GM21786 (cell line): ENCODE measurements around the gene PIAS1.

Experiments used
- ATAC-seq: cut with Tn5 transposase; IDR thresholded peaks from one replicate; pipeline ENCODE4 v1.9.1; 2021; ENCODE audit not compliant: unreplicated experiment

Gene PIAS1

DNA sequence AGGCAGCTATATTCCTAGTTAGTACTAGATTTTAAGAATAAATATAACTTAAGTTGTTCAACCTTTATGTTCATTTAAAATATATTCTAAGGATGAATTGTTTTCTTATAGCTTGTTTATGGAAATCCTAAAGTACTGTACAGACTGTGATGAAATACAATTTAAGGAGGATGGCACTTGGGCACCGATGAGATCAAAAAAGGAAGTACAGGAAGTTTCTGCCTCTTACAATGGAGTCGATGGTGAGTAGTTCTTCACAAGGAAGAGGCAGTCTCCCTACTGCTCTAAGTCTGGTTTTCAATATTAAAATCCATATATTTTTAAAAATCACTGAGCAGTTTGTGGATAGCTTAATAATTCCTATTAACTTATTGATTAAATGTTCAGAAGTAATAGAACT, 121.4 kb downstream of the PIAS1 start:
- ATAC-seq: no peak

DNA sequence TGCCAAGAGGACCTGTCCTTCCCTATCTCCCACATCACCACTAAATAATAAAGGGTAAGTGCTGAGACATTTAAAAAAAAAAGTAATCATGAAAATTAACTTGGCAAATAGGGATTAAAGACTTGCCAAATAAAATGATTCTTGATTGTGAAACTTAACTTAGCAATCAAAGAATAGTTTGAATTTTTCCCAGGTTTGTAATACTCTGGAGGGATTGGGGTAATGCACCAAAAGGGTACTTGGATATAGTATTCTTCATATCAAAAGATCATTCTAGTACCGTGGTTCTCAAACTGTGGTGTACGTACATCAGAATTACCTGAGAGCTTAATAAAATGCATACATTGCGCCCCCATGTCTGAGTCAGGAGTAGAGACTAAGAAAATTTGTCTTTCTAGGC, 122.5 kb downstream of the PIAS1 start:
- no peak for ATAC-seq

- no peak for ATAC-seq
Observed at GRCh38 chr15:68177742-68178141, 123.6 kb downstream of the PIAS1 start.

GRCh38 chr15:68183616-68184315, 129.7 kb downstream of the PIAS1 start:
- ATAC-seq: no peak

DNA sequence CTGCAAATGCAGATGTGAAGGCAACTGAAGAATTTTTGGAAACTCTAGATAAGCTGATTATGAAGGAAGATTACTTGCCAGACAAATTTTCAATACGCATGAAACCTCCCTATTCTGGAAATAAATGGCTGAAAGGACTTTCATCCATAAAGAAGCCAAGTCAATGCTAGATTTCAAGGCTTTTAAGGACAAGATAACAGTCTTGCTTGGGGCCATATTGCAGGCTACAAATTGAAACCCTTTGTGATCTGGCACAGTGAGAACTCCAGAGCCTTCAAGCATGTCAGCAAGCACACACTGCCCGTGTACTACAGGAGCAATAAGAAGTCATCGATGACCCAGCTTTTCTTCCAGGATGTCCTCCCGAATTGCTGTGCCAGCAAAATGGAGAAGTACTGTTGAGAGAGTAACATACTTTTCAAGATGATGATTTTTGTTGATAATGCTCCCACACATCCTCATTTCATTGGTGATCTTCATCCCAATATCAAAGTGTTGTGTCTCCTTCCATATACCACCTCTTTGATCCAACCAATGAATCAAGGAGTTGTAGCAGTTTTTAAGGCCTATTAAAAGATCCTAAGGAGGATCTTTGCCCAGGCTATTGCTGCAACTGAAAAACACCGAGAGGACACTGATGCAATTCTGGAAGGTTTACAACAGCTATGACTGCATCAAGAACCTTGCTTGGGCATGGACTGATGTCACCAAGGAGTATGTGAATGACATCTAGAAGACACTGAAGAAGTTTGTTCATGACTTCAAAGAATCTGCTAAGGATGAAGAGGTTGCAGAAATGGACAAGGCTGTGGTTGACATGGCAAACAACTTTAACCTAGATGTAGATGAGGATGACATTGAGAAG, 130.7 kb downstream of the PIAS1 start:
- no peak for ATAC-seq

DNA sequence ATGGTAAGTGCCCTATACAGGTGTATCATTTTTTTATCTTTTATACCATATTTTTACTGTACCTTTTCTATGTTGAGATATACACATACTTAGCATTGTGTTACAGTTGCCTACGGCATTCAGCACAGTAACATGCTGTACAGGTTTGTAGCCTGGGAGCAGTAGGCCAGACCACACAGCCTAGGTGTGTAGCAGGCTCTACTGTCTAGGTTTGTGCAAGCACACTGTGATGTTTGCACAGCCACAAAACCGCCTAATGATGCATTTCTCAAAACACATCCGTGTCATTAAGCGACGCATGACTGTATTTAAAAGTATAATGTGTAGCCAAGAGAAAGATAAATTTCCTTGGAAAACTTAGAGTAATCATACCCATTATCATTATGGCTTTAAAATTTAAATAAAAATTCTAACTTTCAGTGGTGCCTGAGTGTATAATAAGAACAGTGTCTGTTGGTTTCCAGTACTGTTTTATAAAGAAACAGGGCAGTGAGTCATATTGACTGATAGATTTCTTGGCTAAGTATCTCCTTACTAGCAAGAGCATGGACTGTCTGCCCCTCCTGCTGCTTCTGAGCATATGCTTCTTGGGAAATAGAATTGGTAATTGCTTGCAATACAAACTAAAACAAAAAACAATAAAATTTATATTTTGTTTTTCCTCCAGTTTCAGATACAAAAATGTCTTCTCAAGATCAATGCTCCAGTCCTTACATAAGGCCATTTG, 132.7 kb downstream of the PIAS1 start:
- ATAC-seq: no peak

DNA sequence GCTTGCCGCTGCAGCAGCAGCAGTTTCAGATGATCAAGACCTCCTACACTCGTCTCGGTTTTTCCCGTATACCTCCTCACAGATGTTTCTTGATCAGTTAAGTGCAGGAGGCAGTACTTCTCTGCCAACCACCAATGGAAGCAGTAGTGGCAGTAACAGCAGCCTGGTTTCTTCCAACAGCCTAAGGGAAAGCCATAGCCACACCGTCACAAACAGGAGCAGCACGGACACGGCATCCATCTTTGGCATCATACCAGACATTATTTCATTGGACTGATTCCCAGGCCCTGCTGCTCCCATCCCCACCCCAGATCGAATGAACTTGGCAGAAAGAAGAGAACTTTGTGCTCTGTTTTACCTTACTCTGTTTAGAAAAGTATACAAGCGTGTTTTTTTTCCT, 133.4 kb downstream of the PIAS1 start:
- no peak for ATAC-seq

DNA sequence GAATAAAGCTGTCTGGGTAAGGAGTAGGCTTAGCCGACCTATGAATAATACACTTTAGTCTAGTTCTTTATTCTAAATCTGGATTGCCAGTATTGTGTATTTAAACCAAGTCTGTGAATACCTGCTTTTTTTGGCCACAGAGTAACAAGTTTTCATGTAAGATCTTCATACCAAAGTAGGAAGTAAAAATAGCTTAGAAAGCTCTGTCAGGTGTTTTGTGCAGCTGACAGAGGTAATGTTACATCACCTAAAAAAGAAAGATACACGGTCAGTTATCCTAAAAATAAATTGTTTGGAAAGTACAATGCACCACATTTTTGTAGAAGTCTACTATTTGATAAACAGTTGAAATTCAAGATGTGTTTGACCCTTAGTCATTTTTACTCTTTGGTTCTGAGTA, 134.5 kb downstream of the PIAS1 start:
- no peak for ATAC-seq

DNA sequence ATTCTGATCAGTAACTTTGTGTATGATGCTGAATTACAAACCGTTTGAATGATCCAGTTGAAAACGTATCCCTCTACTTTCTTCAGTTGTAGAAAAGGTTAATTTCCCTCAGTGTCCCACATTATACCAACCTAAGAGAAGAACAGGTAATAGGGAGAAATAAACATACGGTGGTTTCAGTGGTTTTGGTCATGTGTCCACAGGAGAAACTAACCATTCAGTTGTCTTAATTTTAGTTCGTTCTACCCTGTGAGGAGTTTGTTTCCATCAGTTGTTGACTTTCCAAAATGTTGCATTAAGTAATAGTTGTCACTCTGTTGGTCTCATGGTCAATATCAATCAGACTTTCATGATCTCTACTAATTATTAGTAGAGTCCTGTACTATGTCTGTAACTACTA, 135.9 kb downstream of the PIAS1 start:
- ATAC-seq: no peak

GRCh38 chr15:68191555-68191954, 137.4 kb downstream of the PIAS1 start:
- no peak for ATAC-seq

DNA sequence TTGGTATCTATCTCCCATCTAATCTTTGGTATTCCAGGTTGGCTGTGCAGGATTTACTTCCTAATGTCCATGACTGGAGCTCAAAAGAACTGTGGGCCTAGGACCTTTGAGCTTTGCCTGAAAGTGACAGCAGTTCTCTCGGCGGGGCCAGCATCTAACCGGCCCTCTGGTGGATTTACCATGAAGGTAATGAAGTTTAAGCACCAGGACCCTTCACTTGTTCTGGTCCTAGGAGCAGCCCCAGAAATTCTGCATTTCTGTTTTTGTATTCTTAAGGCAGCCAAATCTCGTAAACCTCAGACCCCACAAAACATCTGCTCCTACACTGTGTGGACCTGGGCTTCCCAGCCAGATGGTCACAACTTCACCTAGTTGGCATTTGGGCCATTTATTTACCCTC, 138.0 kb downstream of the PIAS1 start:
- ATAC-seq: no peak

- ATAC-seq: no peak
Observed at GRCh38 chr15:68192804-68193486, 138.8 kb downstream of the PIAS1 start.

DNA sequence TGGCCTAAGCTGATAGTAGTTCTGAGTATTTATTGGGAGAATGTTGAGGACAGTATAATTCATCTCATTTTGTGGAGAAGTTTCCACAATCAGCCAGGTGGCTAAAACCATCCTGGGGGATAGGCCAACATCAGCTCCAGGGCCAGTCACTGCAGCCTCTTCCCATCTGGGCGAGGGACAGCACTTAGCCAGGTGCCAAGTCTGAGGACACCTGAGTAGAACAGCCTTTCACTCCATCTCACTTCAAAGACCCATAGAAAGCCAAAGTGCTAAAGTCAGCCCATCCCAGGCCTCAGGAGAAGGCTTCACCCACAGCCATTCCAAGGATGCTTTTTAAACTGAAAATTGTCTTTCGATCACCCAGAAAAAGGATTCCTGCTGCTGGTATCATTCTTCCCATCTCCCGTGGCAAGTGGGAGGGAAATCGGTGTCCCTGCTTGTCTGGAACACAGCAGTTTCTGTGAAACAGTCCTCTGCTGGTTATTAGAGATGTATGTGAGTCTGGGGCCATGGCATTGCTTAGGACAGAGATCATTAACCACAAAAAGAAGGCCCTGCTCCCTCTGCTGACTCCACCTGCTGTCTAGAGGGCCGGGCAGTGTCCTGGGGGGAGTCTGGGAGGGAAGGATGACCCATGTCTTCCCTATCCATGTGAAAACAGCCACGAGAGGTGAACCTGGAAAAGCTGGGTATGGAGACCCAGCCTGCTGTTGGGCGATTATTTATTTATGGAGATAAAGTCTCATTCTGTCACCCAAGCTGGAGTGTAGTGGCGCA, 141.4 kb downstream of the PIAS1 start:
- ATAC-seq: no peak

DNA sequence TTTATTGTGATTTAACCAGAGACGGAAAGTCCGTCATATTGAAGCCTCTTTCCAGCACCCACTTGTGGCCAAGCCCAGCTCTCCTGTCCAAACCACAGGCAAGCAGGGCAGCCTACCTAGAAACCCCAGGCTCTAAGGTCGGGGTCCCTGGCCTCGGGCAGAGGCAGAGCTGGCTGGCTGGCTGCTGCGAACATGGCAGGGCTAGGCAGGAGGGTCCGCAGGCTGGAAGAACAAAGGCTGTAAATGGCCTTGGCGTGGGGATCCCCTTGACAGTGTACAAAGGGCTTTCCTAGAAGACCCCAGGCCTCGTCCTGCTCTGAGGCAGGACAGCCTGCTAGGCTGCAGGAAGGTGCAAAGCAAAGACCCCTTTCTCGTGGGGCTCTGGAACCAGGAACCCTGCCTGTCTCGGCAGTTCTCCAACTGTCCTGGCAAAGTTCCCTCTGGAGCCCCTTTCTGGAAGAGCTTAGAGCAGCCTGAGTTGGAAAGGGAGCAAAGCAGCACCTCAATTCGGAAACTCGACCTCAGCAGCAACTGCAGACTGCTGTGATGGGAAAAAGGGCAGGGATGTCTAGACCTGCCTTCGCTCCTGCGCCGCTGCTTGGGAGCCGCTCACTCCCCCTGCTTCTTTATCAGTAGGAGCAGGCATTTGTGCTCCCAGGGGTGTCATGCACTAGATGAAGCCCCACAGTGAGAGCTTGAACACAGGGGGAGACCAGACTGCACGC, 142.5 kb downstream of the PIAS1 start:
- no peak for ATAC-seq

- ATAC-seq: no peak
Observed at GRCh38 chr15:68197170-68197492, 143.0 kb downstream of the PIAS1 start.

DNA sequence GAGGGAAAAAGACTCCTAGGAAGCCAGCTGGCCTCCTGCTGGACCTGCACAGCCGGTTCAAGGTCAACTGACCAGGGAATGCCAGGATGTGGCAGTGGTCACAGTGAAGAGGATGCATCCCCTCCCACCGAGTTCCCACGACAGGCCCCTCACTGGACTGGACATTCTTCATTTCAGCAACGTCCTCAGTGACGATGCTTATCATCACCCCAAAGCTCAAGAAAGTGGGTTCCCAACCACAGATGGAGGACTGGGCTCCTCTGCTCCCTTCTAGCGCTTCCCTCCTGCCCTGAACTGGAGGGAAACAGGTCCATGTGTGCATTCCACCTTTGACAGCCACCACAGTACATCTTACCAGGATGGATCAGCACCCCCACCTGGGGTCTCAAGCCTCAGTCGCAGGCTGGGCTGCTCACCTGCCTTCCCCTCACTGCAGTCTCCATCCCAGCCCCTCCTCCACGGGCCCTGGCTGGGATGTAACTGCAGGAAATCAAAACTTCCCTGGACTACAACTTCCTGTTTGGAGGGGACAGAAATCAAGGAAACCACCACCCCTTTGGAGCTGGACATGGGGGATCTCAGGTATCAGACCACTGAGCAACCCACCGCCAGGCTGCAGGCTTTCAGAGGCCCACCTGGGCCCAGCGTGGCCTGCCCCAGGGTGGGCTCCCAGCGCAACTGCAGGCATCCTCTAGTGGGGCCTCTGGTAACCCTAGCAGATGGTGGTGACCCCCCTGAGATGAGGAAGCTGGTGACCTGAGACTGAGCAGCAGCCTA, 143.7 kb downstream of the PIAS1 start:
- ATAC-seq: no peak

DNA sequence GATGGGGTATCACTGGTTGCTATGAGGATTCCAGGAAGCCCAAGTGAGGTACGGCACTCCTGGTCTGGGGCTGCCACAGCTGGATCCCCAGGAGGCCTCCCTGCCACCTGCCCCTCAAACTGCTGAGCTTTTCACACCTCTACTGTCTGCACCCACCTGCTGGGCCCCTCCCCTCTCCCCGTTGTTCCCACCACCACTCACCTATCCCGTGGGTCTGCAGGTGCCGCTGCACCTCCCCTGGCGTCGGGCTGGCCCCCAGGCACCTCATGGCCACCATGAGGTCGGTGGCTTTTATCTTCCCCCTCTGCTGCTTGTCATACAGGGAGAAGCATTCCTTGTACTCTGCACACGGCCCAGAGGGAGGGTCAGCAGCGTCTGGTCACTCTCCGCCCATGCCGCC, 145.2 kb downstream of the PIAS1 start:
- ATAC-seq: no peak

- no peak for ATAC-seq
Observed at GRCh38 chr15:68200016-68200861, 146.1 kb downstream of the PIAS1 start.
